Measurements from ENCODE around the gene PSAP.

- TF ChIP-seq CTCF (IDR thresholded peaks at IDR 0.05; ENCODE audit: insufficient read depth, low read length, poor library complexity, severe bottlenecking), result no peak
- TF ChIP-seq EZH2phosphoT487 (conservative IDR thresholded peaks at IDR 0.05; ENCODE audit: low read length), result no peak
These were observed 31.6 kb downstream of the PSAP start for GRCh38 chr10:71819441-71819861.

Data from SU-DHL-6 (cell line).